RWPE1 (cell line): Measurements from ENCODE around the gene SLAMF6.

Experiments used
- CTCF ChIA-PET: fragments of 350-600 bp; sonication (Branson Sonifier 250); formaldehyde crosslinking; extraction: SDS; loops from one replicate; lab custom pipeline; 2021; lab: Yijun Ruan, JAX
- POLR2A ChIA-PET: fragments of 400-600 bp; formaldehyde crosslinking; extraction: SDS; loops from one replicate; lab custom pipeline; 2020; ENCODE audit warnings: antibody characterized with exemption; ENCODE audit not compliant: low non-redundant PET; lab: Yijun Ruan, JAX
- DNase-seq: peaks from one replicate; pipeline ENCODE4 v3.0.0; 2012; ENCODE audit warnings: low spot score
- H3K27ac ChIP-seq: fragments of 450-650 bp; 2 replicates; pipeline ENCODE4 v1.5.1; 2017
- TF ChIP-seq, protein P1 (sequence below): fragments of 450-650 bp; conservative IDR thresholded peaks from 2 replicates; pipeline ENCODE4 v1.5.1; 2017; ENCODE audit warnings: low read depth, mild to moderate bottlenecking

The SLAMF6 gene

GRCh38 chr1:160466961-160467360 is 56.1 kb downstream of the SLAMF6 start:
- DNase-seq: no peak
- ChIA-PET CTCF (no interaction called here), POLR2A (no interaction called here)
- no peak overlapping the region for H3K27ac ChIP-seq
- TF ChIP-seq, protein P1, sequence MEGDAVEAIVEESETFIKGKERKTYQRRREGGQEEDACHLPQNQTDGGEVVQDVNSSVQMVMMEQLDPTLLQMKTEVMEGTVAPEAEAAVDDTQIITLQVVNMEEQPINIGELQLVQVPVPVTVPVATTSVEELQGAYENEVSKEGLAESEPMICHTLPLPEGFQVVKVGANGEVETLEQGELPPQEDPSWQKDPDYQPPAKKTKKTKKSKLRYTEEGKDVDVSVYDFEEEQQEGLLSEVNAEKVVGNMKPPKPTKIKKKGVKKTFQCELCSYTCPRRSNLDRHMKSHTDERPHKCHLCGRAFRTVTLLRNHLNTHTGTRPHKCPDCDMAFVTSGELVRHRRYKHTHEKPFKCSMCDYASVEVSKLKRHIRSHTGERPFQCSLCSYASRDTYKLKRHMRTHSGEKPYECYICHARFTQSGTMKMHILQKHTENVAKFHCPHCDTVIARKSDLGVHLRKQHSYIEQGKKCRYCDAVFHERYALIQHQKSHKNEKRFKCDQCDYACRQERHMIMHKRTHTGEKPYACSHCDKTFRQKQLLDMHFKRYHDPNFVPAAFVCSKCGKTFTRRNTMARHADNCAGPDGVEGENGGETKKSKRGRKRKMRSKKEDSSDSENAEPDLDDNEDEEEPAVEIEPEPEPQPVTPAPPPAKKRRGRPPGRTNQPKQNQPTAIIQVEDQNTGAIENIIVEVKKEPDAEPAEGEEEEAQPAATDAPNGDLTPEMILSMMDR: no peak

GRCh38 chr1:160465123-160465522 is 57.9 kb downstream of the SLAMF6 start:
- no peak overlapping the region for H3K27ac ChIP-seq
- TF ChIP-seq, protein P1: no peak
- CTCF ChIA-PET: no interaction called here
- POLR2A ChIA-PET: no interaction called here
- no peak for DNase-seq

DNA sequence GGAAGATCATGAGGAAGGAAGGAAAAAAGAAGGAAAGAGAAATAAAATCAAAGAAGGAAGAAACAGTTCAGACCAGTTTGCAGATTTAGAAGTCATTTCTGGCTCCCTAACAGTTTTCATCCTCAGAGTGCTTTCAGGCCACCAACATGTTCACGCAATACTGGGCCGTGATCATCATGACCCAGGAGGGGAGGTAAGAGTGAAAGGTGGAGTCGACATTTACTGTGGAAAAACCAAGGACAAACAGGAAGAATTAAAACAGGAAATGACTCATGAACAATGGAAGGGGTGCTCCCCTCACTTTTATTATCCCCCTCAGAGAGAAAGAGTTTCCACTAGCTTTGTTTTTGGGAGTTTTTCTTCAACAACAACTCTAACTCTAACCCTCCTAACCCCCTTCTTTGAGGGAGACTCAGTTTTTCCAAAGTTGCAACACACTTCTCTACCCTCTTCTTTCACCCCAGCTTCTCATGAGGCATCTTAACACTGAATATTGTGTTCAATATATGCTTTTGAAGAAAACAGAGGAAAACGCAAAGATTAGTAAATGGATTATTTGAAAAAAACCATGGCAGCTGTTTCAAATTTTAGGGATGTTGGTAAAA is 62.3 kb downstream of the SLAMF6 start:
- ChIA-PET CTCF (no interaction called here), POLR2A (no interaction called here)
- TF ChIP-seq, protein P1: no peak
- DNase-seq: no peak
- H3K27ac ChIP-seq: no peak overlapping the region

DNA sequence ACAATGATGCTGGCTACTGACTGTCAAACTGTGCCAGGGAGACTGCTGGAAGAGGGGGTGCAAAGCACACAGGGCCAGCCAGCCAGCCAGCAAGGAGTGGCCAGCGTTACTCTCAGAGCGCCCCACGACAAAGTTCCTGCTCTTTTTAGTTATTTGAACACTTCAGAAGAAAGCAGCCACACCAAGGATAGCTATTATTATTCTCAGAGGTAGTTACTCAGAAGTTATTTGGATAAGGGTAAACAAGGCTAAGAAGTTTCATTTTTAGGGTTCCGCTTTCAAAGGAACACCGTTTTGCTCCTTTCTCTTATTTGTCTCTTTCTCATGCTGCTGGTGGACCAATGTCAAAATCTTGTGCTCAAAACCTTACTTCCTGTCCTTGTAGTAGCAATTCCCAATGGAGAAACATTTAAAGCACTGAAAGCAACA is 62.8 kb downstream of the SLAMF6 start:
- TF ChIP-seq, protein P1: no peak
- ChIA-PET CTCF (no interaction called here), POLR2A (no interaction called here)
- no peak overlapping the region for H3K27ac ChIP-seq
- no peak for DNase-seq

GRCh38 chr1:160459687-160460086 is 63.4 kb downstream of the SLAMF6 start:
- DNase-seq: no peak
- H3K27ac ChIP-seq: no peak overlapping the region
- CTCF ChIA-PET: no interaction called here
- POLR2A ChIA-PET: no interaction called here
- TF ChIP-seq, protein P1: no peak

GRCh38 chr1:160459056-160459455 is 64.0 kb downstream of the SLAMF6 start:
- POLR2A ChIA-PET: no interaction called here

More at GRCh38 chr1:160459056-160459455, 64.0 kb downstream of the SLAMF6 start:
- no peak overlapping the region for H3K27ac ChIP-seq
- DNase-seq: no peak
- TF ChIP-seq, protein P1: no peak
- CTCF ChIA-PET: no interaction called here
